ENCODE data around the gene EIF4G3.
"Not testable (repeated sequence)": the region's sequence is repeated elsewhere in the genome, so short reads cannot be mapped to it uniquely, and the experiment has no call there.

EIF4G3 gene

DNA sequence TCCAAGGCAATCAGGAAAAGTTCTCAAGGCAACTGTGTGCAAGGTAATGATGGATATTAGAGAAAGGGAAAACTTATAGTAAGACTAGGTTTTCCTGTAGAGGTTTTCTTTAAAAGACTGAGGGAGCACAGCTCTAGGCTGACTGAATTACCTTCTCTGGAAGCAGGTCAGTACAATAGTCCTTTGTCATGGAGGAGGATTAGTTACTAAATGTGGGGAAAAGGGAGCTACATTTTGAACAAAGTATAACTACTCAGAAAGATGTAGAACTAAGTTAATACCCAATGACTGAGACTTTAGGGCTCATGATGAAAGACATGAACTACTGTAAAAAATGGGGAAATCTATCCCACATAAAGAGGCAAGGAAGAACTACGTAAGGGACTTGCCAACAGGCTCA, 241.0 kb downstream of the EIF4G3 start:
- DNase-seq (ENCODE audit: low read depth) = no peak

DNA sequence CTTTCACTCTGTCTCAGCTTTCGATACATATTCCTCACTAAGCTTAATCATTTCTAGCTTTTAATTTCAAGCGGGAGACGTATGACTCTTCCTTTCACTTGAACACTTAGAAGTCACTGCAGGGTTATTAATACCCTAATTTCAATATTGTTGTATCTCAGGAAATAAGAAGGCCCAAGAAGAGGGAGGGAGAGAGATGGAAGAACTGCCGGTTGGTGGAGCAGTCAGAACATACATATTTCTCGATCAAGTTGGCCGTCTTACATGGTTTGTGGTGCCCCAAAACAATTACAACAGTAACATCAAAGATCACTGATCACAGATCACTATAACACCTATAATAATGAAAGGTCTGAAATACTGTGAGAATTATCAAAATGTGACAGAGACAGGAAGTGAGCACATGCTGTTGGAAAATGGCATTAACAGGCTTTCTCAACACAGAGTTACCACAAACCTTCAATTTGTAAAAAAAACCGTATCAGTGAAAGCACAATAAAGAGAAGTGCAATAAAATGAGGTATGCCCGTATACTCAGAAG, 244.2 kb downstream of the EIF4G3 start:
- DNase-seq (ENCODE audit: low read depth) = no peak

DNA sequence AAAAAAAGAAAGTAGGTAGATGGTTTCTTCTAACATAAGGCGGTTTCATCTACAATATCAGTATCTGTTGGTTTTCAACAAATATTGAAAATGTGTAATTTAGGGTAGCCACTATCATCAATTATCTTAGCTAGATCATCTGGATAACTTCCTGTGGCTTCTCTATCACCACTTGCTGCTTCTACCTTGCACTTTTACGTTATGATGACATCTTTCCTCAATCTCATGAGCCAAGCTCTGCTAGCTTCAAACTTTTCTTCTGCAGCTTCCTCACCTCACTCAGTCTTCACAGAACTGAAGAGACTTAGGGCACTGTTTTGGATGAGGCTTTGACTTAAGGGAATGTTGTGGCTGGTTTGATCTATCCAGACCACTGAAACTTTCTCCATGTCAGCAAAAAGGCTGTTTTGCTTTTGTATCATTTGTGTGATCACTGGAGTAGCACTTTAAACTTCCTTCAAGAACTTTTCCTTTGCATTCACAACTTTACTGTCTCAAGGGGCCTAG, 244.7 kb downstream of the EIF4G3 start:
- DNase-seq (ENCODE audit: low read depth) = no peak

DNA sequence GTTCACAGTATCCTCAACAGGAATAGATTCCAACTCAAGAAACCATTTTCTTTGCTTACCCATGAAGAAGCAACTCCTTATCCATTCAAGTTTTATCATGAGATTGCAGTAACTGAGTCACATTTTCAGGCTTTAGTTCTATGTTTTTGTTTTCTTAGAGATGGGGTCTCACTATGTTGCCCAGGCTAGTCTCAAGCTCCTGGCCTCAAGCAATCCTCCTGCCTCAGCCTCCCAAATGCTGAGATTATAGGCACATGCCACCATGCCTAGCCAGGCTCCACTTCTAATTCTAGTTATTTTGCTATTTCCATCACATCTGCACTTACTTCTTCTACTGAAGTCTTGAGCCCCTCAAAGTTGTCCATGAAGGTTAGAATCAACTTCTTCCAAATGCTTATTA, 246.3 kb downstream of the EIF4G3 start:
- no peak for DNase-seq (ENCODE audit: low read depth)

DNA sequence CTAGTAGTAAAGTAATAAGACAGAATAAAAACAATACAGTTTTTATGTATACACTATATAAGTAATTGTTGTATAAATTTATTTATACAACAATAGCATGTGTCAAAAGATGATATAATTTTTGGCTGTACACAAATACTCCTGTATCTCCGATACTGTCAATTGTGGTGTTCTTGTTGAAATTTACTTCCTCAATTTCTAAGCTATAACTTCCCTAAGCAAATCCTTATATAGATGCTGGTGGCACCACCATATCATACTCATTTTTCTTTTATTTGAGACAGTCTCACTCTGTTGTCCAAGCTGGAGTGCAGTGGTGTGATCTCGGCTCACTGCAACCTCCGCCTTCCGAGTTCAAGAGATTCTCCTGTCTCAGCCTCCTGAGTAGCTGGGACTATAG, 248.6 kb downstream of the EIF4G3 start:
- DNase-seq (ENCODE audit: low read depth) = no peak

DNA sequence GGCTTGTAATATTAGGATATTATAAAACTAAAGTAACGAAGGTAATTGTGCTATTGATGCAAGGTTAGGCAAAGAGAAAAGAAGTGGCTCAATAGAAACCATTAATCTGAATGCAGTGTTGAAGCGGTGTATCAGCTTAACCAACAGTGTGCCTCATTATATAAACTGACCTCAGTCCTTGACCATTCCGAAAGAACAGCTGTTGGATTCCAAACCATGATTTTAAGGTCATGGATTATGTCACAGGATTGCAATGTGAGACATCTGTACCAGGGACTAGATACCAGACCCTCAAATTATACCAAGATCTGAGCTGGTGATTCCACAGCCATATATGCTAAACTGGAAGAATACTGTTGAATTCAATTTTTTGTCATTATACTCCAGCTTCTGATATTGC, 255.4 kb downstream of the EIF4G3 start:
- no peak for DNase-seq (ENCODE audit: low read depth)

DNA sequence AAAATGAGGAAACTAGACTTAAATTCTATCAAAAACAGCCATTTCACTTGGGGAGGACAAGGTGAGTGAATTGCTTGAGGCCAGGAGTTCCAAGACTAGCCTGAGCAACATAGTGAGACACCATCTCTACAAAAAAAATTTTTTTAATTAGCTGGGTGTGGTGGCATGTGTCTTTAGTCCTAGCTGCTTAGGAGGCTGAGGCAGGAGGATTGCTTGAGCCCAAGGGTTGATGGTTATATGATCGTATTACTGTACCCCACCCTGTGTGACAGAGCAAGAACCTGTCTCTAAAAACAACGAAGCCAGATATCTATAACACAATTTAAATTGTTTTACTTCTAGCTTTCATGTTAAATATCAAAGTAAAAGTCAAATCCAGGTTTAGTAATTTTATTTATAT, 263.5 kb downstream of the EIF4G3 start:
- DNase-seq (ENCODE audit: low read depth) = no peak

DNA sequence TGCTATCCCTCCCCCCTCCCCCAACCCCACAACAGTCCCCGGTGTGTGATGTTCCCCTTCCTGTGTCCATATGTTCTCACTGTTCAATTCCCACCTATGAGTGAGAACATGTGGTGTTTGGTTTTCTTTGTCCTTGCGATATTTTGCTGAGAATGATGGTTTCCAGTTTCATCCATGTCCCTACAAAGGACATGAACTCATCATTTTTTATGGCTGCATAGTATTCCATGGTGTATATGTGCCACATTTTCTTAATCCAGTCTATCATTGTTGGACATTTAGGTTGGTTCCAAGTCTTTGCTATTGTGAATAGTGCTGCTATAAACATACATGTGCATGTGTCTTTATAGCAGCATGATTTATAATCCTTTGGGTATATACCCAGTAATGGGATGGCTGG, 269.2 kb downstream of the EIF4G3 start:
- DNase-seq (ENCODE audit: low read depth) = not testable (repeated sequence)

DNA sequence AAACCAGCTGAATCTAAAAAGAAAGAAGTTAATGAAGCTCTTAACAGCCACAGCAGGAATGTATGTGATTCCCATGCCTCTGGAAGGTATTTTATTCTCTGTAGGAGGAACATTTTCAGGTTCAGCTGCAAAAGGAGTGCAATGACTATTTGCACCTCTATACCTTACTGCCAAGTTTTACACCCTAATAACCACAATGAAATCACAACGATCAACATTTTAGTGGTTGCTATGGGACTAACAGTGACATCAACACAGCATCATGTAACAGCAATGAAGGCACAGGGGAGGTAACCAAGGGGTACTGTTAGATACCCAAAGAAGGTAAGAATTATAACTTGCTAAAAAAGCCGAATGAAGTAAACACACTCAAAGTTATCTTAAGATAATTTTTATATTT, 273.3 kb downstream of the EIF4G3 start:
- DNase-seq (ENCODE audit: low read depth) = no peak

DNA sequence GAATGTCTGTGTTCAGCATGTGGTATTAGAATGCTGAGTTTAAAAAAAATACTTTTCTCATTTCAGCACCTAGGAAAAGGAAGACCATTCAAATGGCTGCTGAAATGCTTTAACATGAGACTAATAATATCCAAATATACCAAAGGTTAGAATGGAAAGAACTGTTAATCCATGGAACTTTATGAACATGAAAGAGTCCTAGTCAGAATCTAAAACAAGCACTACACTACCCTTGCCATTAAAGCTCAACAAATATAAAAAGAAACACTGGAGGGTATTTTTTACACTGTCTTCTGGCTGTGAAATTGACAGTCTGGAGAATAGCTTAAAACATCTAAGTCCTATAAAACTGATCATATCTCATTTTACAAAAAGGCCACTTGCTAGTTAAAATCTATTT, 276.6 kb downstream of the EIF4G3 start:
- no peak for DNase-seq (ENCODE audit: low read depth)

DNA sequence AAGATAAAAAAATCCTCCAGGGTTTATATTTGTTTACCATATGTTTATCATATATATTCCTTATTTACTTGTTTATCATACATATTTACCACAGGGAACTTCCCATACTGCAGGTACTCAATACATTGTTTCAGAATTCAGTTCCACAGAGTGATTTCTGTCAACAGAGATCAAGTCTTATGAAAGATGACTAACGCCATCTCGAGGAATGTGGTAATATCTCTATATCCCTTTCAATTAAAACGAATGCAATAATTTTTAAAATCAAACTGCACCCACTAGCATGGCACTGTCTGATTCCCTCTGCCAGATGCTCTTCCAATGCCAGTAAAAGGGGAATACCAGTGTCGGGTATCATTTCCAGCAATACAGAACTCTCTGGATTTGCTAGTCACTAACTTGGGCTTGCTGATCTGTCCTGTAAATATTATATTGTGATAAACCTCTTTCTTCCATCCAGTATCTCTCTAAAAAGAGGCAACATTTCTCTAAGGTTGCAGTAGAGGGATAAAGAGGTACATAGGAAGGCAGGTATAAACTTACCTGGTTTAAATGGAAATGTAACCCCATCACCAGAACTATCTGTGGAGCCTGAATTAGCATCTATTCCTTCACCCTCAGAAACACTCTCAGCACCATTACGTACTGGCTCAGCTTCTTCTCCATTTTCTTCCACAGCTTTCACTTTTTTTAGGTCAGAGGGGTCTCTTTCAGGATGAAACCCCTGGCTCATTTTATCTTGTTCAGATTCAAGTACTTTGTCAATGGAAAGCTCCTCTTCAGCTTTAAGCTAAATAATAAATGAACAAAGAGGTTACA, 277.3 kb downstream of the EIF4G3 start:
- DNase-seq (ENCODE audit: low read depth) = no peak

DNA sequence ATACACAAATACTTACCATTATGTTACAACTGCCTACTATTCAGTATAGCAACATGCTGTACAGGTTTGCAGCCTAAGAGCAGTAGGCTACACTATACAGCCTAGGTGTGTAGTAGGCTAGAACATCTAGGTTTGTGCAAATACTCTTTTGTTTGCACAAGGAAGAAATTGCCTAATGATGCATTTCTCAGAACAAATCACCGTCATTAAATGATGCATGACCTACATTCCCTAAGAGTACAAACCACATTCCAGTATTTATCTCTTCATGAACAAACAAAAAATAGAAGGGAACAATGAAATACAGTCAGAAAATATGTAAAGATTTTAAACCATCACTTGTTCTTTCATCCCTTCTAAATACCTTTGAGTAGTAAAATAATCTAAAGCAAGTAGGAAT, 279.9 kb downstream of the EIF4G3 start:
- no peak for DNase-seq (ENCODE audit: low read depth)

DNA sequence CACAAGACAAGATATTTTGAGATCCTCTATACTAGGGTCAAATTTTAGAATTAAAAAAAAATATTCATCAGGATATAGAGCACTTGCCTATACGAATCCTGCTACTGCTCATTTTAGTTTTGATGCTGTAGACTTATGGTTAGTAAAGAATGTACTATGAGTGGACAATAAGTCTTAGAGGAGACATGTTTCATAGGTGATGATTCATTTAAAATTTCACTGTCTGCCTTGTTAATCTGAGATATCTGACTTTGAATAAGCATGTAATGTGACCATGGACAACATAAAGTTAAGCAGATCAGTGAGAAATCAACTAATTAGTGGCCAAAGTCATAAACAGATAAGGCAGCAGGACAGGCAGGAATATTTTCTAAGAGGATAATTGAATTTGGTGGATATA, 282.8 kb downstream of the EIF4G3 start:
- no peak for DNase-seq (ENCODE audit: low read depth)

DNA sequence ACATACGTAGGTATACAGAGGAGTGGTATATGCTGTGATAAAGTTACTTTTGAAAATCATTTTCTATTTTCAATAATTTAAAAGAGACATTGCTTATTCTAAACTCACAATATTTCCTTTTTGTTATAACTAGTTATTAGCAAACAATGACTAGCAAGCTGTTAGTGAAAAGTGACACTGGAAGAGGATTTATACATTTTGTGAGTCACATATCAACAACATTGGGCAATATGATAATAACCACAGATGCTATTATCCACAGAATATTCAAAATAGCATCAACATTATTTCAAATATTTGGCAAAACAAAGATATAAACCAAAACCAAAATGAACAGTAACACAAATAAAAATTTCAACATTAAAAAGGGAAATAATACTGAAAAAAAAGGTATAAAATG, 285.6 kb downstream of the EIF4G3 start:
- DNase-seq (ENCODE audit: low read depth) = no peak

DNA sequence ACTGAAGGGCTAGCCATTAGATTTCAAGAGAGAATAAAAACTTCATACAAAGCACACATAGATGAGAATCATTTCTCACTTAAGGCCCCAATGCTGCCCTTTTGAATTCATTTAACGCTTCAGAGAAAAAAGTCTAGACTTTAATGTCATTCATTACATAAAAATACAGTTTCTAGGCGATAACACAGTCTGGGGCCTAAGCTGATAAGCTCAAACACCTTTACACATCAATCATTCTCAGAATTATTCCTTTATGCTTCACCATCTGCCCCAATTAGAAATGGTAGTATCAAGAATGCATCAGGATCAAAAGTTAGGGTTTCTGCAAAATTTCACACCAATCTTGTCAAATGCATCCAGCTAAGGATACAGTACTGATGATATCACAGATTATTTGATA, 289.5 kb downstream of the EIF4G3 start:
- DNase-seq (ENCODE audit: low read depth) = no peak

DNA sequence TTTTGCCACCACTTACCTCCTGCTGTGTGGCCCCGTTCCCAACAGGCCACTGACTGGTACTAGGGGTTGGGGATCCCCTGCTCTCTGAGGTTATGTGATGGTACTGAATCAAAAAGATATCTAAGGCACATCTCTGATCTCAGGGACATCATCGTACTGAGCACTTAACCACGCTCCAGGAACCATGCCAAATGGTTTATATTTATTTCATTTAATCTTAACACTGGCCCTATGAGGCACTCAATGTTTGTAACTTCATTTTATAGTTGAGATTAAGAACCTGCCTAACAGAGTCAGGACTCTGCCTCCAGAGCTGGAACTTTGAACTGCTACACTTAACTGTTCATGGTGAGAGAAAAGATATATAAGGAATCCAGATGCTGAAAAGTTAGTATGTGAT, 291.6 kb downstream of the EIF4G3 start:
- no peak for DNase-seq (ENCODE audit: low read depth)

DNA sequence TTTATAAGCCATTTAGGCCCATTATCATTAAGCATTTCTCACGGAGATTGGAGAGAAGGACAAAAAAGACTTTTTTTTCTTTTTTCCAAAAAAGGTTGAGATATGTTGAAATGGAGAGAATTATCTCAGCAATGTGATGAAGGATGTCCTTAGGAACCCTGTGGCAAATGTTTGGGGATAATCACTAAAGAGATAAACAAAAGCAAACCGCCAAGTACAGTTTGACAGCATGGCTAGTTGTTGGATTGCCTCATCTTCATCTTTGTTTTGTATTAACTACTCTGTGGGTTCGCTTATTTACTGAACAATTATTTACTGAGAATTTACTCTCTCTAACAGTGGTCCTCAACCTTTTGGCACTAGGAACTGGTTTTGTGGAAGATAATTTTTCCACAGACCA, 292.2 kb downstream of the EIF4G3 start:
- DNase-seq (ENCODE audit: low read depth) = no peak

DNA sequence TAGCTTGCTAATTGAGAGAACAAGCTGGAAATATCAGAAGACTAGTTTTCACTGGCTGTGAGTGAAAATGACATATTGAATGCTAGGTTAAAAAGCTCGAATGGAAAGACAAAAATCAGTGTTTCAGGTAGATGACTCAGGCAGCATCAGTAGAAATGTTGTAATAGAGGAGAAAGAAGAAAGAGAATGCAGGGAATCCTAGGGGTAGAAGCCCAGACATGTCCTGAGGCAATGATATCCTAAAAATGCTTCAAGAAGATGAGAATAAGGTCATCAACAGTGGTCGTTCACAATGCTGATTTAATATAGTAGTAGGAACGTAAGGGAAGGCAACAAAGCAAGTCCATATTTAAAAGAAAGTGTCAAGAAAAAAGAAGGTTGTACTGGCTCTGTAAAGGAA, 292.9 kb downstream of the EIF4G3 start:
- DNase-seq (ENCODE audit: low read depth) = no peak

DNA sequence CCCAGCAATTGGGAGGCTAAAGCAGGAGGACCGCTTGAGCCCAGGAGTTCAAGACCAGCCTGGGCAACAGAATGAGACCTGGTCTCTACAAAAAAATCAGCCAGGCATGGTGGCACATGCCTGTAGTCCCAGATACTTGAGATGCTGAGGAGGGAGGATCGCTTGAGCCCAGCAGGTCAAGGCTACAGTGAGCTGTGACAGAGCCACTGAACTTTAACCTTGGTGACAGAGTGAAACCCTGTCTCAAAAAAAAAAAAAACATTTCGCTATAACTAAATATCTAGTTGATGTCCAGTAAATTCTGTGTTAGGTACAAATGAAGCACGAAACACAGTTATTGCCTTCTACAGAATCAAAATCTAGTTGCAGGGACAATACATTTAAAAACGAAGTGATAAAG, 293.9 kb downstream of the EIF4G3 start:
- no peak for DNase-seq (ENCODE audit: low read depth)

DNA sequence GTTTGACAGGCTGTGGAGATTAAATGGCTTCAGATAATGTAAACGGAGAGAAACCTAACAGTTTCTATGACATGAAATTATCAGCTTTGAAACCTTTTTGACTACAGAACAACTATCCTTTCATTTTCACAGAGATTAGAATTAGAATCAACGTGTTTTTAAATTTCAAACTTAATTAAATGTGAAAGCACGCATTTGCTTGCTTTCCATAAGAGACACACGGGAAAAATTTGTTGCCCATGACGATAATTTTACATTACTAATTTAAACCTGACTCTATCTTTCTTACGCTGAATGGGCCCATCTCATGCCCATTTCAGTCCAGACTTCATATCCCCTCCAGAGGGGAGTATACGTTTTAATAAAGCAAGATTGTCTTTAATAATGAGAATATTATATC, 297.9 kb downstream of the EIF4G3 start:
- DNase-seq (ENCODE audit: low read depth) = no peak

DNA sequence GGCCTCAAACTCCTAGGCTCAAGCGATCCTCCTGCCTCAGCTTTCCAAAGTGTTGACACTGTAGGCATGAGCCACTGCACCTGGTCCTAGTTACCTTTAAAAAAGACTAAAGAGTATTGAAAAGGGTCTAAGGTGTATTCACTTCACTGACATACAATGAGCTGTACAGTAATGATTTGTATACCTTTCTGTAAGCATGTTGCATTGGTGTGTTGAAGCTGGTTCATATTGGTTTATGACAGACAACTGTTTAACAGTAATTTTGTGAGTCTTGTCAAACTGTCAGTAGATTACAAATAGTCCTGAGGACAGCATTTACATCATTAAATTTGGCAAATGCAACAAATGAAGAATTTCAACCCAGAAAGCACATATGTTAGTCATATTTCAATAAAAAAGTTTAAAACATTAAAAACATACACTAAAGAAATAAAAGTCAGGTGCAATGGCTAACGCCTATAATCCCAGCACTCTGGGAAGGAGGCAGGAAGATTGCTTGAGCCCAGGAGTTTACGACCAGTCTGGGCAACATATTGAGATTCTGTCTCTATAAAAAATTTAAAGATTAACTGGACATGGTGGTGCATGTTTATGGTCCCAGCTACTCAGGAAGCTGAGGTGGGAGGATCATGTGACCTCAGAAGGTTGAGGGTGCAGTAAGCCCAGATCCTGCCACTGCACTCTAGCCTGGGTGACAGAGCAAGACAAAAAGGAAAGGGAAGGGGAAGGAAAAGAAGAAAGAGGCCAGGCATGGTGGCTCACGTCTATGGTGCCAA, 301.3 kb downstream of the EIF4G3 start:
- DNase-seq (ENCODE audit: low read depth) = no peak

DNA sequence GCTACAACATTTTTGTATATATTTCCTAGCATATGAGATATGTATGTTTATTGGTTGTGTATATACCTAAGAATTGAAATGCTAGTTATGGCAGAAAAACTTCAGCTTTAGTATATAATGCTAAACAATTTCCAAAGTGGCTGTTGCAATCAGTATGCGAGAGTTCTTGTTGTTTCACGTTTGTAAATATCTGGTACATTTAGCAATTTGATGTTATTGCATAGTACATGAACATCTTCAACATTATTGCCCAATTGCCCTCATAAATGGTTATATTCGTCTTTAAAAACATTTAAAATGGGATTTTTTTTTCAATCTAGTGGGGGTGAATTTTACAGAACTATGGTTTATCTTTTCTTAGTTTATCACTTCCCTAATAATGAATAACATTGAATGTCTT, 303.4 kb downstream of the EIF4G3 start:
- no peak for DNase-seq (ENCODE audit: low read depth)

DNA sequence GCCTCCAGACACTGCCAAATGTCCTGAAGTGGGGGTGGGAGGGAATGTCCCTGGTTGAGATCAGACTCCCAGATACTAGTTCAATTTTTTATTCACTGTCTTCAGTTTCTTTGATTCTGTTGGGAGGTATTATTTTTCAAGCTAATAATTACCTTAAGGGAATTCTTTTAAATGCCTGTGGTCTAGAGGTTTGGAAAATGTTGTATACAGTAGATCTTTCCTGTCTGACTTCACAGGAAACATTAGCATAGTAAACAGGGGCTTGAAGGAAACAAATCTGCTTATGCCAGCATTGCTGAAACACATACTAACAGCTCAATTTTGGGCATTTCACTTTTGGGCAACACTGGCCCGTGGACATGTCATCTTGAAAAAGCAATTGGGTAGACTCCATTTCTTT, 305.3 kb downstream of the EIF4G3 start:
- DNase-seq (ENCODE audit: low read depth) = no peak

All from stimulated activated CD8-positive, alpha-beta memory T cell treated with anti-CD3 and anti-CD28 coated beads, Interleukin-12 subunit alpha, Interleukin-12 subunit beta, amount 100 ng/mL, for 1 hour (primary cell).